ENCODE results near the gene TTBK2.

Gene TTBK2

DNA sequence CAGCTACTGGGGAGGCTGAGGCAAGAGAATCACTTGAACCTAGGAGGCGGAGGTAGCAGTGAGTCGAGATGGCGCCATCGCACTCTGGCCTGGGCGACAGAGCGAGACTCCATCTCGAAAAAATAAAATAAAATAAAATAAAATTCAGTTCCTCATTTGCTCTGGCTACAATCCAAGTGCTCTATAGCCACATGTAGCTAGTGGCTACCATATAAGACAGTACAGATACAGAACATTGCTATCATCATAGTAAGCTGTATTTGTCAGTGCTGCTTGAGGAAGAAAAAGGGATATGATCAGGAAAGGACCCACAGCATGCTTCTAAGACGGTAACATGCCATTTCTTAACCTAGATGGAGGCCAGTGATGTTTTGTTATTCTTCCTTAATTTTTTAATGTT lies 95.0 kb downstream of the TTBK2 start:
- H2BK120ac ChIP-seq (ENCODE audit: insufficient read depth, low read length, poor library complexity): no peak overlapping the region
- H2BK5ac ChIP-seq (ENCODE audit: low read depth, low read length, poor library complexity): no peak overlapping the region
- no peaks in the 10 kb centered on the region for H3K27me3 ChIP-seq (ENCODE audit: insufficient read depth, low read length)
- H3K18ac ChIP-seq (ENCODE audit: low read length): no peak overlapping the region
- no peak overlapping the region for H3K4me3 ChIP-seq (ENCODE audit: low read depth, low read length)
- H3K27ac ChIP-seq (ENCODE audit: low read depth, low read length): no peak overlapping the region
- H2AK5ac ChIP-seq (ENCODE audit: low read length): no peak overlapping the region
- no peak overlapping the region for H4K12ac ChIP-seq (ENCODE audit: low read depth, low read length)
- no peaks in the 10 kb centered on the region for H3K79me2 ChIP-seq (ENCODE audit: control insufficient read depth, insufficient read depth, low read length, poor library complexity)
- no peak overlapping the region for H4K8ac ChIP-seq (ENCODE audit: low read depth, low read length)
- H3K9me3 ChIP-seq (ENCODE audit: insufficient read depth, low read depth, low read length): no peaks in the 10 kb centered on the region
- WGBS (ENCODE audit: extremely low coverage, insufficient coverage, insufficient read length): no CpG with 5 or more reads among the region's 8 CpGs
- H4K91ac ChIP-seq (ENCODE audit: low read depth, low read length): no peak overlapping the region
- H3K4ac ChIP-seq (ENCODE audit: low read depth, low read length): no peak overlapping the region
- H2BK12ac ChIP-seq (ENCODE audit: low read length): no peak overlapping the region
- no peaks in the 10 kb centered on the region for H3K79me1 ChIP-seq (ENCODE audit: low read length)
- H3K23ac ChIP-seq (ENCODE audit: low read length): no peak overlapping the region
- no peak overlapping the region for H2AFZ ChIP-seq (ENCODE audit: insufficient read depth, low read length, poor library complexity)
- peaks cover 0 to 2% of the 10 kb centered on the region in 2 experiments for H3K36me3 ChIP-seq (ENCODE audit: control insufficient read depth in 1 of 2, insufficient read depth in 2 of 2, low read length in 2 of 2)
- DNase-seq: no peak
- no peak overlapping the region for H3K14ac ChIP-seq (ENCODE audit: low read length)
- no peaks in the 10 kb centered on the region for H3K4me1 ChIP-seq (ENCODE audit: control insufficient read depth in 1 of 2, insufficient read depth in 2 of 2, low read length in 2 of 2)
- no peak overlapping the region for H3K4me2 ChIP-seq (ENCODE audit: low read length)
- no peak overlapping the region for H3K9ac ChIP-seq (ENCODE audit: low read length)

DNA sequence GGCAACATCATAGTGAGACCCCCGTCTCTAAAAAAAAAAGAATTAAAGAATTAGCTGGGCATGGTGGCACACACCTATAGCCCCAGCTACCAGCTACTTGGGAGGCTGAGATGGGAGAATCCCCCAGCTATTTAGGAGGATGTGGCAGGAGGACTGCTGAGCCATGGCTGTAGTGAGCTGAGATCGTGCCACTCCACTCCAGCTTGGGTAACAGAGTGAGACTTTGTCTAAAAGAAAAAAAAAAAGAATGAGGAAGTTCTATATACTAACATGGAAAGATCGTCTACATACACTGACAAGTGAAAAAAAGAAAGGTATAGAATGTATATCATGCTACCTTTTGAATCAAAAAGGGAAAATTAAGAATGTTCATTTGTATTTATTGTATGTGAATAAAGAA lies 99.8 kb downstream of the TTBK2 start:
- Histone ChIP-seq H3K36me3 (ENCODE audit: control insufficient read depth in 1 of 2, insufficient read depth in 2 of 2, low read length in 2 of 2) (no peaks in the 10 kb centered on the region), H2BK5ac (ENCODE audit: low read depth, low read length, poor library complexity) (no peak overlapping the region), H3K27me3 (ENCODE audit: insufficient read depth, low read length) (no peaks in the 10 kb centered on the region), H3K79me2 (ENCODE audit: control insufficient read depth, insufficient read depth, low read length, poor library complexity) (no peaks in the 10 kb centered on the region), H2AK5ac (ENCODE audit: low read length) (no peak overlapping the region), H3K9ac (ENCODE audit: low read length) (no peak overlapping the region), H4K12ac (ENCODE audit: low read depth, low read length) (no peak overlapping the region), H3K9me3 (ENCODE audit: insufficient read depth, low read depth, low read length) (no peaks in the 10 kb centered on the region), H4K8ac (ENCODE audit: low read depth, low read length) (no peak overlapping the region), H2AFZ (ENCODE audit: insufficient read depth, low read length, poor library complexity) (no peak overlapping the region), H3K4me1 (ENCODE audit: control insufficient read depth in 1 of 2, insufficient read depth in 2 of 2, low read length in 2 of 2) (no peaks in the 10 kb centered on the region), H2BK12ac (ENCODE audit: low read length) (no peak overlapping the region), H2BK120ac (ENCODE audit: insufficient read depth, low read length, poor library complexity) (no peak overlapping the region), H3K4me2 (ENCODE audit: low read length) (no peak overlapping the region), H3K4me3 (ENCODE audit: low read depth, low read length) (no peak overlapping the region), H3K27ac (ENCODE audit: low read depth, low read length) (no peak overlapping the region), H3K4ac (ENCODE audit: low read depth, low read length) (no peak overlapping the region), H3K23ac (ENCODE audit: low read length) (no peak overlapping the region), H3K14ac (ENCODE audit: low read length) (no peak overlapping the region), H3K18ac (ENCODE audit: low read length) (no peak overlapping the region), H3K79me1 (ENCODE audit: low read length) (no peaks in the 10 kb centered on the region), H4K91ac (ENCODE audit: low read depth, low read length) (no peak overlapping the region)
- no CpG with 5 or more reads among the region's 3 CpGs for WGBS (ENCODE audit: extremely low coverage, insufficient coverage, insufficient read length)
- DNase-seq: no peak

DNA sequence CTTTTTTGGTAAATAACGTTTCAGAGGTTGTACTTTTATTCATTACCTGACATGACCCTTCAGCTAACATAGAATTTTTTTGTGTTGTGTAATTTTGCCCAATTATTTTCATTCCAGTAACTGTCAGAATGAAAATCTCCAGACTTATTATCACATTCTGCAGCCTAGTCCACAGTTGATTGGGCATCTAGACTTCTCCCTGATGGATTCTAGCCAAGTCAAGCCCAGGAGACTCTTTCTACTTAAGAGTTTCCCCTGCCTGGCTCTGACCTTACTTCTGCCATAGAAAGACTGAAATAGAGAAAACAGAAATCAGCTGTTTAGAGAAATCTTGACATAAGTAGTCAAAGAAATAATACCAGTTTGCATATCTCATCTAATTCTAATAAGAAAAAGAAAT lies 100.8 kb downstream of the TTBK2 start:
- Histone ChIP-seq H4K91ac (ENCODE audit: low read depth, low read length) (no peak overlapping the region), H3K9me3 (ENCODE audit: insufficient read depth, low read depth, low read length) (no peaks in the 10 kb centered on the region), H3K4me2 (ENCODE audit: low read length) (no peak overlapping the region), H2BK5ac (ENCODE audit: low read depth, low read length, poor library complexity) (no peak overlapping the region), H3K18ac (ENCODE audit: low read length) (no peak overlapping the region), H3K27me3 (ENCODE audit: insufficient read depth, low read length) (no peaks in the 10 kb centered on the region), H2AK5ac (ENCODE audit: low read length) (no peak overlapping the region), H3K79me1 (ENCODE audit: low read length) (no peaks in the 10 kb centered on the region), H3K36me3 (ENCODE audit: control insufficient read depth in 1 of 2, insufficient read depth in 2 of 2, low read length in 2 of 2) (no peaks in the 10 kb centered on the region), H3K4ac (ENCODE audit: low read depth, low read length) (no peak overlapping the region), H2AFZ (ENCODE audit: insufficient read depth, low read length, poor library complexity) (no peak overlapping the region), H4K8ac (ENCODE audit: low read depth, low read length) (no peak overlapping the region), H3K9ac (ENCODE audit: low read length) (no peak overlapping the region), H2BK120ac (ENCODE audit: insufficient read depth, low read length, poor library complexity) (no peak overlapping the region), H2BK12ac (ENCODE audit: low read length) (no peak overlapping the region), H3K14ac (ENCODE audit: low read length) (no peak overlapping the region), H3K79me2 (ENCODE audit: control insufficient read depth, insufficient read depth, low read length, poor library complexity) (no peaks in the 10 kb centered on the region), H3K23ac (ENCODE audit: low read length) (no peak overlapping the region), H4K12ac (ENCODE audit: low read depth, low read length) (no peak overlapping the region), H3K4me1 (ENCODE audit: control insufficient read depth in 1 of 2, insufficient read depth in 2 of 2, low read length in 2 of 2) (no peaks in the 10 kb centered on the region), H3K27ac (ENCODE audit: low read depth, low read length) (no peak overlapping the region), H3K4me3 (ENCODE audit: low read depth, low read length) (no peak overlapping the region)
- no peak for DNase-seq
- no CpG with 5 or more reads among the region's 1 CpG for WGBS (ENCODE audit: extremely low coverage, insufficient coverage, insufficient read length)

DNA sequence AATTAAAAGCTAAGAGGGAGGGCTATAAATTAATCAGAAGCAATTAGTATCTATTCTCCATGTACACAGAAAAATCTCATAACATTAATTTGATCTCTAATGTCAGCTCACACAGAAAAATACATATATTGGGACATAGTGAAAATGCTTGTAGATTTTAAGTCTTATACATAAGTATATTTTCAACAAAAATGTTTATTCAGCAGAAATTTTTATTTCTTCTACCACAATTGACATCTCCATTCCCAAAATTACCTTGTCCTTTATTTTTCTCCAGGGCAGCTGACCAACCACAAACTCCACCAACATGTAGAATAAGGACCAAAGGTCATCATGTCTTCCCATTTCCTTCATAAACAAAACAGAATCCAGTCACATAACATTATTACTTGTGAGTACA lies 109.1 kb downstream of the TTBK2 start:
- H2BK120ac ChIP-seq (ENCODE audit: insufficient read depth, low read length, poor library complexity): no peak overlapping the region
- no peaks in the 10 kb centered on the region for H3K36me3 ChIP-seq (ENCODE audit: control insufficient read depth in 1 of 2, insufficient read depth in 2 of 2, low read length in 2 of 2)
- no peak for DNase-seq
- no peak overlapping the region for H3K4me3 ChIP-seq (ENCODE audit: low read depth, low read length)
- no peak overlapping the region for H3K23ac ChIP-seq (ENCODE audit: low read length)
- H2BK5ac ChIP-seq (ENCODE audit: low read depth, low read length, poor library complexity): no peak overlapping the region
- no peaks in the 10 kb centered on the region for H3K9me3 ChIP-seq (ENCODE audit: insufficient read depth, low read depth, low read length)
- H3K18ac ChIP-seq (ENCODE audit: low read length): no peak overlapping the region
- no peaks in the 10 kb centered on the region for H3K4me1 ChIP-seq (ENCODE audit: control insufficient read depth in 1 of 2, insufficient read depth in 2 of 2, low read length in 2 of 2)
- no peaks in the 10 kb centered on the region for H3K27me3 ChIP-seq (ENCODE audit: insufficient read depth, low read length)
- no peak overlapping the region for H3K4me2 ChIP-seq (ENCODE audit: low read length)
- no peak overlapping the region for H2AFZ ChIP-seq (ENCODE audit: insufficient read depth, low read length, poor library complexity)
- no peak overlapping the region for H3K4ac ChIP-seq (ENCODE audit: low read depth, low read length)
- no peak overlapping the region for H4K12ac ChIP-seq (ENCODE audit: low read depth, low read length)
- no peak overlapping the region for H3K14ac ChIP-seq (ENCODE audit: low read length)
- H4K8ac ChIP-seq (ENCODE audit: low read depth, low read length): no peak overlapping the region
- H2BK12ac ChIP-seq (ENCODE audit: low read length): no peak overlapping the region
- H4K91ac ChIP-seq (ENCODE audit: low read depth, low read length): no peak overlapping the region
- H3K27ac ChIP-seq (ENCODE audit: low read depth, low read length): no peak overlapping the region
- no peak overlapping the region for H2AK5ac ChIP-seq (ENCODE audit: low read length)
- H3K79me1 ChIP-seq (ENCODE audit: low read length): no peaks in the 10 kb centered on the region
- H3K79me2 ChIP-seq (ENCODE audit: control insufficient read depth, insufficient read depth, low read length, poor library complexity): no peaks in the 10 kb centered on the region
- H3K9ac ChIP-seq (ENCODE audit: low read length): no peak overlapping the region

DNA sequence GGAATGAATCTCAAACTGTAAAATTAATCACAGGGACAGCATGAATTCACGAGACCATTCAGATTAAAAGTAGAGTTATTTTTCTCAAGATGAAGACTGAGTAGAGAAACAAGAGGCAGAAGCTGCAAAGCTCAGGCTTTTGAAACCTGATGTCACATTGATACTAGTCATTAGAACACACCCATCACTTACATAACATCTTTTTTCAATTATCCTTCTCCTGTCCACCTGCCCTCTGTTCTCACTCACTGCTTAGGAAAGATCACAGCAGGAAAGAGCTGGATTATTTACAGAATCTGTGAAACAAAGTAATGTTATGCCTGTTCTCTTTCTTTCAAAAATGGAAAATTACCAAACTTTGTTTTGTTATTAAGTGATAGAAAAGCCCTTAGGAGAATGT lies 111.7 kb downstream of the TTBK2 start:
- no CpG with 5 or more reads among the region's 1 CpG for WGBS (ENCODE audit: extremely low coverage, insufficient coverage, insufficient read length)
- H3K4ac ChIP-seq (ENCODE audit: low read depth, low read length): no peak overlapping the region

More for the DNA sequence above, 111.7 kb downstream of the TTBK2 start:
- no peak overlapping the region for H4K8ac ChIP-seq (ENCODE audit: low read depth, low read length)
- no peaks in the 10 kb centered on the region for H3K27me3 ChIP-seq (ENCODE audit: insufficient read depth, low read length)
- H3K4me3 ChIP-seq (ENCODE audit: low read depth, low read length): no peak overlapping the region
- H2AK5ac ChIP-seq (ENCODE audit: low read length): no peak overlapping the region
- no peak overlapping the region for H3K14ac ChIP-seq (ENCODE audit: low read length)
- H3K9ac ChIP-seq (ENCODE audit: low read length): no peak overlapping the region
- no peaks in the 10 kb centered on the region for H3K9me3 ChIP-seq (ENCODE audit: insufficient read depth, low read depth, low read length)
- no peak overlapping the region for H2AFZ ChIP-seq (ENCODE audit: insufficient read depth, low read length, poor library complexity)
- H3K79me2 ChIP-seq (ENCODE audit: control insufficient read depth, insufficient read depth, low read length, poor library complexity): no peaks in the 10 kb centered on the region
- H2BK5ac ChIP-seq (ENCODE audit: low read depth, low read length, poor library complexity): no peak overlapping the region
- no peak overlapping the region for H3K18ac ChIP-seq (ENCODE audit: low read length)
- no peaks in the 10 kb centered on the region for H3K79me1 ChIP-seq (ENCODE audit: low read length)
- H3K36me3 ChIP-seq (ENCODE audit: control insufficient read depth in 1 of 2, insufficient read depth in 2 of 2, low read length in 2 of 2): no peaks in the 10 kb centered on the region
- H3K27ac ChIP-seq (ENCODE audit: low read depth, low read length): no peak overlapping the region
- no peak overlapping the region for H4K12ac ChIP-seq (ENCODE audit: low read depth, low read length)
- H2BK12ac ChIP-seq (ENCODE audit: low read length): no peak overlapping the region
- H3K23ac ChIP-seq (ENCODE audit: low read length): no peak overlapping the region
- H4K91ac ChIP-seq (ENCODE audit: low read depth, low read length): no peak overlapping the region
- no peaks in the 10 kb centered on the region for H3K4me1 ChIP-seq (ENCODE audit: control insufficient read depth in 1 of 2, insufficient read depth in 2 of 2, low read length in 2 of 2)
- H3K4me2 ChIP-seq (ENCODE audit: low read length): no peak overlapping the region
- H2BK120ac ChIP-seq (ENCODE audit: insufficient read depth, low read length, poor library complexity): no peak overlapping the region
- no peak for DNase-seq
